H1 (cell line): ENCODE data around the gene CCDC81. TPM values are rescaled to one million over a fixed set of nuclear protein-coding genes. Genes with fewer than 3 reads are reported as not detected.
A peak's percentile ranks its signal among the peaks of the same experiment; 100 is the strongest.

ENCODE experiments used
- CTCF ChIA-PET: fragments of 300-600 bp; sonication (Branson Sonifier 250); formaldehyde crosslinking; loops from one replicate; lab custom pipeline; 2021; ENCODE audit not compliant: partially characterized antibody; lab: Charles Lee
- POLR2A ChIA-PET: fragments of 300-600 bp; sonication (Branson Sonifier 250); formaldehyde crosslinking; loops from one replicate; lab custom pipeline; 2021; ENCODE audit warnings: inconsistent platforms; ENCODE audit not compliant: partially characterized antibody; lab: Charles Lee
- DNase-seq, 2 experiments: peaks; one replicate each; pipeline versions ENCODE4 v3.0.0 to v3.0.0-alpha.2; 2010 to 2022; ENCODE audit warnings: low spot score in 2 of 2, low read depth in 1 of 2, mixed read lengths in 1 of 2
- FAIRE-seq: peaks from 2 replicates; lab custom pipeline; 2011; peaks lifted over from hg19 to GRCh38; lab: Jason Lieb, UNC
- H2AFZ ChIP-seq: 2 replicates; pipeline ENCODE4 v1.8.1; 2012; ENCODE audit warnings: low read length, inconsistent platforms
- H2AK5ac ChIP-seq: 2 replicates; pipeline ENCODE4 v1.6.1; 2013; ENCODE audit warnings: low read depth, low read length
- H2BK120ac ChIP-seq: replicated peaks from 2 replicates; pipeline ENCODE3; 2013; ENCODE audit warnings: low read depth, low read length, inconsistent platforms
- H2BK12ac ChIP-seq: 2 replicates; pipeline ENCODE4 v1.6.1; 2013; ENCODE audit warnings: low read depth, low read length
- H2BK15ac ChIP-seq: 2 replicates; pipeline ENCODE4 v1.6.1; 2013; ENCODE audit warnings: low read length
- H2BK20ac ChIP-seq: 2 replicates; pipeline ENCODE4 v1.6.1; 2013; ENCODE audit warnings: low read length
- H2BK5ac ChIP-seq: 2 replicates; pipeline ENCODE4 v1.6.1; 2013; ENCODE audit warnings: low read depth, low read length
- H3K14ac ChIP-seq: 2 replicates; pipeline ENCODE4 v1.6.1; 2013; ENCODE audit warnings: inconsistent platforms; ENCODE audit not compliant: insufficient read length
- H3K18ac ChIP-seq: 2 replicates; pipeline ENCODE4 v1.6.1; 2013; ENCODE audit warnings: low read length; ENCODE audit errors: extremely low read depth
- H3K23ac ChIP-seq: 2 replicates; pipeline ENCODE4 v1.6.1; 2013; ENCODE audit warnings: inconsistent platforms; ENCODE audit not compliant: insufficient read length
- H3K23me2 ChIP-seq: 2 replicates; pipeline ENCODE4 v1.6.1; 2013; ENCODE audit warnings: low read depth, low read length
- H3K27ac ChIP-seq: 2 replicates; pipeline ENCODE4 v1.6.1; 2011; ENCODE audit warnings: low read depth, low read length, inconsistent platforms
- H3K27me3 ChIP-seq, 4 experiments: replicated peaks in 1 of 4; 1 replicate in 1 of 4; 2 replicates in 3 of 4; pipeline versions ENCODE4 v1.6.1 to v1.8.1; 2011 to 2013; ENCODE audit warnings: low read length in 3 of 4, mild to moderate bottlenecking in 3 of 4, inconsistent platforms in 2 of 4, mixed read lengths in 2 of 4, moderate library complexity in 1 of 4; ENCODE audit not compliant: control insufficient read depth in 3 of 4, insufficient read depth in 3 of 4; ENCODE audit errors: extremely low read depth in 1 of 4
- H3K36me3 ChIP-seq, 4 experiments: 2 replicates each; pipeline versions ENCODE4 v1.6.1 to v1.8.1; 2011 to 2013; ENCODE audit warnings: mild to moderate bottlenecking in 4 of 4, low read length in 3 of 4, moderate library complexity in 2 of 4, control low read depth in 1 of 4, inconsistent platforms in 1 of 4; ENCODE audit not compliant: insufficient read depth in 4 of 4, control insufficient read depth in 2 of 4
- H3K4ac ChIP-seq: replicated peaks from 2 replicates; pipeline ENCODE3; 2013; ENCODE audit warnings: low read length, low read depth, mixed read lengths, inconsistent platforms; ENCODE audit not compliant: insufficient read length
- H3K4me1 ChIP-seq, 4 experiments: replicated peaks in 1 of 4; 1 replicate in 1 of 4; 2 replicates in 3 of 4; pipeline versions ENCODE4 v1.6.1 to v1.8.1; 2011 to 2013; ENCODE audit warnings: low read length in 3 of 4, inconsistent platforms in 2 of 4, mixed read lengths in 1 of 4; ENCODE audit not compliant: insufficient read depth in 4 of 4, control insufficient read depth in 3 of 4
- H3K4me2 ChIP-seq, 2 experiments: 2 replicates each; pipeline versions ENCODE4 v1.6.1 to v1.8.1; 2011 to 2013; ENCODE audit warnings: low read depth in 2 of 2, low read length in 2 of 2, control low read depth in 1 of 2, inconsistent platforms in 1 of 2, mild to moderate bottlenecking in 1 of 2; ENCODE audit not compliant: insufficient read depth in 1 of 2
- H3K4me3 ChIP-seq, 4 experiments: fragments of 200-600, 300-600 bp in 1 of 4; sonication (generic), shearing (Covaris generic), sonication (Bioruptor Twin) in 1 of 4; 2 replicates each; pipeline versions ENCODE4 v1.5.1 to v1.8.1; 2011 to 2016; ENCODE audit warnings: low read length in 4 of 4, low read depth in 3 of 4, control low read depth in 2 of 4, inconsistent platforms in 2 of 4, mild to moderate bottlenecking in 2 of 4, mixed read lengths in 1 of 4, moderate library complexity in 1 of 4; ENCODE audit not compliant: insufficient read depth in 2 of 4; ENCODE audit errors: extremely low read depth in 1 of 4
- H3K56ac ChIP-seq: replicated peaks from 2 replicates; pipeline ENCODE3; 2013; ENCODE audit warnings: low read depth, mild to moderate bottlenecking, mixed read lengths, low read length, inconsistent platforms; ENCODE audit not compliant: insufficient read length
- H3K79me1 ChIP-seq: 2 replicates; pipeline ENCODE4 v1.6.1; 2013; ENCODE audit warnings: low read depth, low read length, control low read depth
- H3K79me2 ChIP-seq, 2 experiments: 2 replicates each; pipeline versions ENCODE4 v1.6.1 to v1.8.1; 2012 to 2013; ENCODE audit warnings: low read length in 2 of 2, mild to moderate bottlenecking in 2 of 2, inconsistent platforms in 1 of 2; ENCODE audit not compliant: insufficient read depth in 2 of 2, control insufficient read depth in 1 of 2
- H3K9ac ChIP-seq, 4 experiments: replicated peaks in 1 of 4; 1 replicate in 1 of 4; 2 replicates in 3 of 4; pipeline versions ENCODE4 v1.6.1 to v1.8.1; 2011 to 2013; ENCODE audit warnings: low read depth in 3 of 4, low read length in 3 of 4, control low read depth in 2 of 4, mild to moderate bottlenecking in 2 of 4, moderate library complexity in 2 of 4, inconsistent platforms in 1 of 4; ENCODE audit errors: extremely low read depth in 1 of 4
- H3K9me3 ChIP-seq, 2 experiments: 2 replicates each; pipeline versions ENCODE4 v1.6.1 to v1.8.1; 2012 to 2013; ENCODE audit warnings: mild to moderate bottlenecking in 2 of 2, moderate library complexity in 2 of 2, control low read depth in 1 of 2, inconsistent platforms in 1 of 2, low read depth in 1 of 2, low read length in 1 of 2, mixed read lengths in 1 of 2; ENCODE audit not compliant: insufficient read depth in 2 of 2
- H4K20me1 ChIP-seq, 2 experiments: replicated peaks in 1 of 2; 2 replicates each; pipeline versions ENCODE3 to v1.8.1; 2011 to 2013; ENCODE audit warnings: inconsistent platforms in 2 of 2, low read length in 2 of 2, mild to moderate bottlenecking in 1 of 2; ENCODE audit not compliant: insufficient read depth in 2 of 2, control insufficient read depth in 1 of 2
- H4K5ac ChIP-seq: 2 replicates; pipeline ENCODE4 v1.6.1; 2013; ENCODE audit warnings: low read length, low read depth, mixed read lengths, inconsistent platforms; ENCODE audit not compliant: insufficient read length
- H4K8ac ChIP-seq: 2 replicates; pipeline ENCODE4 v1.8.0; 2013; ENCODE audit warnings: mild to moderate bottlenecking, moderate library complexity, low read length, inconsistent platforms; ENCODE audit not compliant: insufficient read depth; ENCODE audit errors: extremely low read depth
- H4K91ac ChIP-seq: replicated peaks from 2 replicates; pipeline ENCODE3; 2013; ENCODE audit warnings: low read length, mixed read lengths, inconsistent platforms; ENCODE audit not compliant: insufficient read length
- JUND ChIP-seq: IDR thresholded peaks from 2 replicates; pipeline ENCODE4 v1.6.1; 2011; ENCODE audit warnings: mild to moderate bottlenecking, improper control_type of control experiment, low read length
- KDM4A ChIP-seq: IDR thresholded peaks from one replicate; pipeline ENCODE4 v1.7.1; 2012; ENCODE audit warnings: low read depth, mild to moderate bottlenecking, moderate library complexity, low read length, inconsistent platforms; ENCODE audit not compliant: severe bottlenecking
- MAFK ChIP-seq: IDR thresholded peaks from 2 replicates; pipeline ENCODE4 v1.6.1; 2012; ENCODE audit warnings: low read depth, mild to moderate bottlenecking, improper control_type of control experiment, low read length
- RXRA ChIP-seq: IDR thresholded peaks from 2 replicates; pipeline ENCODE4 v1.6.1; 2011; ENCODE audit warnings: low read depth, mild to moderate bottlenecking, low read length, moderate library complexity; ENCODE audit not compliant: insufficient read depth
- TAF1 ChIP-seq: IDR thresholded peaks from 2 replicates; pipeline ENCODE4 v1.6.1; 2011; ENCODE audit warnings: mild to moderate bottlenecking, low read depth, low read length
- USF2 ChIP-seq: IDR thresholded peaks from 2 replicates; pipeline ENCODE4 v1.6.1; 2011; ENCODE audit warnings: low read length, improper control_type of control experiment
- WGBS, 2 experiments: shearing (Covaris generic) in 1 of 2; methylation state at CpG; one replicate each; pipeline versions ENCODE4 v1.1.6 to v1.1.7; 2013 to 2015; ENCODE audit warnings: low lambda C conversion rate in 2 of 2, mixed read lengths in 2 of 2, inconsistent platforms in 1 of 2, low coverage in 1 of 2, missing lambda C conversion rate in 1 of 2; ENCODE audit not compliant: insufficient replicate concordance in 2 of 2, insufficient coverage in 1 of 2, insufficient read length in 1 of 2; ENCODE audit errors: extremely low coverage in 1 of 2, missing lambda C conversion rate in 1 of 2; 5-methylcytosine and 5-hydroxymethylcytosine counted together
- polyA plus RNA-seq, 7 experiments: library from polyadenylated mRNA; depleted of rRNA in 3 of 7; stranded (reverse) in 5 of 7; unstranded in 2 of 7; fragments of >200 nt in 5 of 7; fragments of 200-250 nt in 2 of 7; gene quantifications; 1 replicate in 5 of 7; 2 replicates in 1 of 7; 4 replicates in 1 of 7; pipeline versions ENCODE4 v1.2.1 to v1.2.3, GENCODE V29; 2011 to 2013; ENCODE audit warnings: missing spikeins in 2 of 7, mixed read lengths in 2 of 7
- total RNA-seq: library from RNA; stranded (reverse); fragmentation: NEBNext Ultra II Directional; extraction: Animal tissue kit (Norgen Biotek cat#: 25700); gene quantifications from 2 replicates; pipeline ENCODE4 v1.2.1, GENCODE V29; 2021

The CCDC81 gene
- total and polyA plus RNA-seq, 2 of the 8 experiments (the other 6 are each of a cell fraction or from before 2014, with no cell fraction given), result 0.30 to 0.58 TPM

- Histone ChIP-seq H2BK120ac (no peak overlapping the region), H3K9ac (no peak overlapping the region), H3K14ac (no peak overlapping the region), H4K91ac (no peak overlapping the region), H3K27me3 (peaks cover 0 to 3% (median 0%) of the 10 kb centered on the region in 4 experiments; a peak in 2 of 7 replicates), H3K56ac (no peak overlapping the region), H4K8ac (no peak overlapping the region), H3K23me2 (peaks cover 5% of the 10 kb centered on the region; the same call in 1 of the 2 replicates), H3K27ac (no peak overlapping the region), H2BK12ac (no peak overlapping the region), H4K20me1 (no peaks in the 10 kb centered on the region), H4K5ac (no peak overlapping the region), H3K36me3 (no peaks in the 10 kb centered on the region), H3K18ac (no peak overlapping the region), H2BK20ac (no peak overlapping the region), H3K4me3 (no peak overlapping the region), H2BK15ac (no peak overlapping the region), H2AK5ac (no peak overlapping the region), H3K23ac (no peak overlapping the region), H3K4ac (no peak overlapping the region), H2AFZ (no peak overlapping the region), H3K79me1 (no peaks in the 10 kb centered on the region), H3K4me1 (peaks cover 0 to 2% (median 0%) of the 10 kb centered on the region in 4 experiments; a peak in 1 of 7 replicates), H2BK5ac (no peak overlapping the region), H3K4me2 (no peak overlapping the region), H3K9me3 (0 out of 4 replicates have a peak, but pooled peaks cover 0 to 3% of the 10 kb centered on the region in 2 experiments), H3K79me2 (no peaks in the 10 kb centered on the region)
- ChIA-PET CTCF (interaction anchor here (0.7 to 1.1 kb wide), 2 partner anchors 41 to 201 kb away, joined by 3 read pairs; no protein-coding TSS in a partner anchor), POLR2A (no interaction called here)
- FAIRE-seq, result no peak
- 92% methylated on average over 6 of the region's 6 CpGs; no CpG with 5 or more reads in 1 of the 2 experiments for WGBS, 2 experiments
- no peak for DNase-seq
- TF ChIP-seq KDM4A, result no peak
- peak; percentile 68 for TF ChIP-seq MAFK
- TF ChIP-seq JUND, result no peak
- no peak for TF ChIP-seq TAF1
- no peak for TF ChIP-seq USF2
- TF ChIP-seq RXRA, result no peak
These were observed 3.6 kb upstream of the CCDC81 start for GRCh38 chr11:86370922-86371594.
